Activated T-cell treated with anti-CD3 and anti-CD28 coated beads for 48 hours (primary cell): ENCODE measurements around the gene ABLIM1.

Experiments used
- DNase-seq: peaks from one replicate; pipeline ENCODE4 v3.0.0-alpha.2; 2020; ENCODE audit warnings: low read depth

ABLIM1 gene

DNA sequence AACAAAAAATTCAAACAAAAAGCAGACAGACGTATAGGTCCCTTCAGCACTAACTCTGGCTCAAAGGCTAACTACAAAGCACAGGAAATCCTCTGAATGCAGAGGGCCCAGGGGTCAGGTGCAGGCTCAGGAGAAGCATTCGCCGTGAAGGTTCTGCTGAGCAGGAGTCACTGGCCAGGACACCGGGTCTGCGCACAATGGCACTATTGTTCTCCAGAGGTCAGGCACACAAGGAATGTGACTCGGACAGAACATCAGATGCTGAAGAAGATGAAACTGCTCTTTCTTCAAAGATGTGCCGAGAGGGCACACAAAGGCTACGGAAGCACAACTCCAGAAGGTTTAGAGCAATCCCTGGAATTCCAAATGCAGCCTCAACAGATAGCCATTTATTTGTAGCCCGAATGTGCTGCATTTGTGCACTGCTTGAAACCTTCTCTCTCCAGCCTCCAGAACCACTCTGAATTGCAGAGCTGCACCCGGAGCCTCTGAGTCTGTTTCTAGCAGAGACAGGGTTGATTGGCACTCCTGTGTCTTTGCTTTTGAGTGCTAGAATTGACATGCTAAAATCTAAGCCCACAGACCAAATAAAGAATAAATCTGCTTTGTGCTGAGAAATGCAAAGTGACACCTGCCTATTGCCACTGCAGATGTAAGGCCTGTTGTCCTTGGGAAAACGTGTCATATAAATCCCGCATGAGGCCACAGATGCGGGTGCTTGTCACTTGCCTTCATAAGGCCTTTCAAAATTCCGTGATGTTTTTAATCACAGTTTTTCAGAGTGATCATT lies 168.4 kb downstream of the ABLIM1 start:
- DNase-seq, result no peak

DNA sequence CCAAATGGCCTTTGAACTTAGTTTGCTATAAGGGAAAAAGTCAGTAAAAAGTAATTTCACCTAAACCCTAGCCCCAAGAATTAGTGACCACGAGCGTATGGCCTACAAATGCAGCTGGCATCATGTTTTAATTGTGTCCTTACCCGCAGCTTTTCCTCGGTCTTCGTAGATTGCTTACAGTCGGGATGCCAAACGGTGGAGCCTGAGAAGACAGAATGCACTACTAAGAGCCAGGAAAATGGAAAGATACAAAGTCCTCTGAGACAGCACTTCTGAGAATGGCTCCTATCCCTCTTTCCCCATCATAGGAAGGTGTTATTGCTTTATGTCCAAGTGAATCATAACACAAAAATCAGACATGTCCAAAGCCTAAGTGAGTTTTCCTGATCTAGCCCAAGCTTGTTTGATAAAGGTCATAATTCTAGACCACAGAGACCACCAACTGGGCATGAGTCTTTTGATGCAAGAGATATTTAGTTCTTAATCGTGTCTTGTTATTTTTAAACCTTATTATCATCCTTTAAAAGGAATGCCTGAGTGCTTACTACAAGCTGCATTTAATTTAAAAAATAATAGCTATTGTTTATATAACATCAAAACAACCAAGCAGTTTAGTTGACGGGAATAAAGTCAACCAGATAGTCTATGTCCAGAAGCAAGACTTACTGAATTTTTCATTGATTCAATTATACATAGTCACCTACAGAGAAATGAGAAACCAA lies 170.1 kb downstream of the ABLIM1 start:
- DNase-seq, result no peak

DNA sequence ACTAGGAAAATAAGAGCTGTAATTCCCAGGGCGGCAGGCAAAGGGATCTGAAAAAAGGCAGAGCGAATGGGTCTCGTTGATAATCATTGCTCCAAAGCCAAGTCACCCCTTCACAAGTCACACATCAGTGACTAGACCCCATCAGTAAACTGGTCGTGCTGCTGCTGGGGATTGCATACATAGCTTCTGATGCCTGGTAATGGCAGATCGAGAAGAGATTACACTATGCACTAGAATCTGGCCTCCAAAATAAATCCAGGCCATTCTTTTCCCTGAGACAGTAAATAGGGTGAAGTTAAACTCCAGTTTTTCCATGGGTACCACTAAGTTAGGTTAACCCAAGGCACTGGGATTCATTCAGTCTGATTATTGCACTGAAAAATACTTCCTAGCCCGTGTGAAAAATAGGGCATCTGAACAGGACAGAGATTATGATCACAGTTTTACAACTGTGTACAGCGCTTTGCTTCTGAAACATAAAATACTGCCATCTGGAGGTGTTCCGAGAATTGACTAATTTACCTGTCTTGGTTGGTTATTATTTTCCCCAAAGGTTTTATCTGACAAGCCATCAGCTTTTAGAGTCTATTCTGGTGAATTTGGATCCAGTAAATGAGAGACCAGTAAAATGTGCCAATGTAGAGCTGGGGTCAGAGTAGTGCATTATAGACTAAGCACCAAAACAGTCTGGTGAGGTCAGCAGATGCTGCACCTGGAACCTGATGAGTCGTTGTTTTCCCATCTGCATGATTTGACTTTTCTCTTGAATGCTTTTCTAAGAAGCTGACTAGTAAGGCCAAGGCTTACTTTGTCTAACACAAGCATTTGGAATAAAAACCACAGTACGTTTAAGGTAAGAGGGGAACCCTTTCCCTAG lies 170.9 kb downstream of the ABLIM1 start:
- no peak for DNase-seq

DNA sequence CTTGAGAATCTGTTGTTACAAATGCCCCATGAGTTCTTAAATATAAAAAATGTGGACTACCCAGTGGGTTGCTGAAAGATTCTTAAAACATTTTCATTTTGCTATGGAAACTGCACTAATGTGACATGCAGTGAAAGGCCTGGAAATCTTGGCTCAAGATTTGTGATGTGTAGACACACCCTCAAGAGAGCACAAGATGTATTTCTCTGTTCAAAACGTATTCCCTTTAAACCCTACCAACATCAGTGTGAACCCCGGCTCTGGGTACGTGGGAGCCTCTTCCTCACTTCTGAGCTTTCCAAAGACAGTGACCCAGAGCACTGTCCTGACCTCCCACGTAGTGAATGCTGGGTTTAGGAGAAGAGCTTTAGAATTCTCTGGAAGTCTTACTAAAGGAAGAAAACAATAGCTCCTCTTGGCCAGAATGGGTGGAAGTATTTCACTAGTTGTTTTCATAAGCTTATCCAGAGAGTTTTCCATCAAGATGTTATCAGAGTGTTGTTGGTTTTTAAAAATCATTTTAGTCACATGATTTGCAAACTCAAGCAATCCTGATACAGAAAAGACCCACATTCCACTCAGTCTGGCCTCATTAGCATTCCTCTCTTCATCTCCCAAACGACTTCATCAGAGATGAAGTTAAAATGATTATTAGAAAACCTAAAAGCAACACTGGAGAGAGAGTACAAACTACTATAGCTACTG lies 172.2 kb downstream of the ABLIM1 start:
- DNase-seq, result no peak

DNA sequence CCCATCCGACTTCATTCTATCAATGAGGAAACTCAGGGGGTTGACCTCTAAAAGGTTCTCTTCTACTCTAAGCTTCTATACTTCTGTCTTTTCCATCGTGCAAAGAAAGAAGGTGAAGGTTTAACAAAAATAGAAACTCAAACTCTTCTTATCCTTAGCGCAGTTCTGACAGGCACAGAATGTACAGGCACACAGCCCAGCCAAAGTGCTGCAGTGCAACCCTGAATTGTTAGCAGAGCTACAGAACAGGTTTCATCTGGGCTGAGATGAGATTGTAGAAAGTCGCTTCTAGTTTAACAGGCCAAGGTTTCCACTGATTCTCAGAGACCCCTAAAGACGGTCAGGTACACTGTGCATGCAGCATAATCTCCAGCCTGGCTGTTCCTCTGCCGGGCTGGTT lies 174.5 kb downstream of the ABLIM1 start:
- DNase-seq, result no peak

DNA sequence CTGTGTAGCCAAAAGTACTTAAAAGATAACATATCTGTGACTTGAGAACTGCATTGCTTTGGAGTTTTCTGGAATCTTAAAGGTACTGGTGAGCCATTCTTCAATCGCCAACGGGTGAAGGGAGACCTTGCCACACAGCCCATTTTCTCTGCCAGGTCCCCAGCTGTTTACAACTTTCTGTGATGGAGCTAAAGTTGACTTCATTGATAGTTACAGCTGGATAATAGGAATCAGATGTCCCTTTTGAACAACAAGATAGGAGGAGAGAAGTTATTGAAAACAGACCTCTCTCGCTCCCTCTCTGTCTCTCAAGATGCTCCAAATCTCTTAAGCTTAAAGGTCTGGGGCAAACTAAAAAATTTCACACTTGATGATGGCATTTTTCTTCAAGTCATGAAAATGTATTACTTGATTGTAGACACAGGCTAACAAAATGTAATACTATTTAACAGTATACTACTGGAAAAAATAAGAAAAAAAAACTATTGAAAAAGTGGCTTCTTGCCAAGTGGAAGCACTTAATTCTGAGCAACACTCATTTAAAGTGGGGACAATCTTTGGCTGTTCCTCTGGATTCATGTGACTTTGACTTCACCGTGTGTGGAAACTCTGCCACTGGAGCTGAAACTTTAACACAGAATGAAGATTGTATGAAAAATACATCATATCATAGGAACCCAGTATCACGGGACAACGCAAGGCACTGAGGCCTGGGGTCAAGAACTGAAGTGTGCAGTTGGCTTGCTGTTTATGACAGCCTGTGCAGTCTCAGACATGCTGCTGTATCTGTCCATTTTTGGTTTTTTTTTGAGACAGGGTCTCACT lies 175.4 kb downstream of the ABLIM1 start:
- DNase-seq, result no peak

DNA sequence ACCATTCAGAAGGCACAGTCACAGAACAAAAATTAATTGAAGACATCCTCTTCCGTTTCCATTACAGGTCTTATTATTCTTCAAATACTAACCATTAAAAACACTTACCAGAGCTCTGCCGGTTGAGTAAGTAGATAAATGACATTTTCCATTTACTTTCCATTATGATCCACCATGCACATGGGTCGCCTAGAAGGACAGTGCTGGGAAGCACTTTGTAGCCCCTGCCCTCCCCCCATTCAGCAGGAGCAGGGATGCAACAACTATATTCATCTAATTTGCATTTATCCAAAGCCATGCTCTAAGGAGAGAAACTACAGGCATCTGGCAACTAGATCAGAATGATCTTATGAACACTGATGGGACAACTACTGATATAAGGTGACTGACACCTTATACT lies 177.0 kb downstream of the ABLIM1 start:
- no peak for DNase-seq

DNA sequence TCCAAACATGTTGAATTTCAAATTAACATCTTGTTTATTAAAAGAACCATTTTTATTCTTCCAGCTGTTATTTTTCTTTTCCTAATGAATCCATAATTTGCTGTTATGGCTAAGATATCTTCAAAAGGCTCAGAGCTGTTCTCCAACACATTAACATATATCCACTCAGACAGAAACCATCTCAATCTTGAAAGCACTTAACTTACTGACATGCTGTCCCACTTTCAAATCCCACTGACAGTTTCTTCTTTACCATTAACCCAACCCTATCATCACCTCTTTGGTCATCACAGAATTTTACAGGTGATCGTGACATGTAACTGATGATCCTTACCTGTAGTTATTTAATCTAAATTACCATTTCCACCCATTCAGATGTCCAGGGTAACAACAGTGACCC lies 178.2 kb downstream of the ABLIM1 start:
- DNase-seq, result no peak

DNA sequence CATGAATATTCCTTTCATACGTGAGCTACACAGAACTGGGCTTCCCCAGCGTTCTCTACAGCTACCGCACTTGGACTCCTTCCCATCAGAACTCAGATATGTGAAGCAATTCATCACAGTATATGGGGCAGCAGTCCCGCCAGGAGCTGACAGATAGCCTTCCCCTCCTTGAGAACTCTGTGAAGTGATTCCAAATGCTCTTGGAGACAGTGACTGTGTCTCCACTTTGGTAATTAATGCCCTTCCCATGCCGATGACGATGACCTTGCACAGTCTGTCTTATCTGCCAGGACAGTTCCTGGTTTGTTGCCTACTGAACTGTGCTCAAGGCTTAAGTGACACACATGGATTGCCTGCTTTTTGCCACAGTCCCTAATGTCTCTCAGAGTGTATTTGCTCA lies 178.8 kb downstream of the ABLIM1 start:
- DNase-seq, result no peak

DNA sequence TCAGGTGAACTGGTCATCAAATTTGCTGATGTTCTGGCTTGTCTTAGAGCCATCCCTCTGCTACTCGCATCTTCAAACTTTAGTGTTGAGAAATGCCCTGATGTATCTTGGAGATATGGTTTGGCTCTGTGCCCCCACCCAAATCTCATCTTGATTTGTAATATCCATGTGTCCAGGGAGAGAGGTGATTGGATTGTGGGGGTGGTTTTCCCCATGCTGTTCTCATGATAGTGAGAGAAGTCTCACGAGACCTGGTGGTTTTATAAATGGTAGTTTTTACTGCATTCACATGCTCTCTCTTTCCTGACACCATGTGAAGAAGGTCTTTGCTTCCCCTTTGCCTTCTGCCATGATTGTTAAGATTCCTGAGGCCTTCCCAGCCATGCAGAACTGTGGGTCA lies 179.8 kb downstream of the ABLIM1 start:
- no peak for DNase-seq

DNA sequence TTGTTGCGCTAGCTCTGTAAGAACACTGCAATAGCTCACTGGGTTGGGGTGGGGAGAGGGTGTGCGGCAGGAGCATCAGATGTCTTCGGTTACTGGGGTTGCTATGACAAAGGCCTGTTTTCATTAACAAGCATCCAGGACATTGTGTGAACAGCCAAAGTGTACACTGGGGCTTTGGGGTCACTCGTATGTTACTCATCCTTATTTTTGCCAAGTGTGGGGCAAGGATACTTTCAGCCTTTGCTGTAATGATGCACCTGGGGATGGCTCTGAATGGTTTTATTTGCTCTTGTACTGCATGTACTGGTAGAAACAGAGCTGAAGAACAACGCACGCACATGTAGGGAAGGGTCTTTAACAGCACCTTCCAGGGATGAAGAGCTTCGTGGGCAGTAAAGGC lies 180.8 kb downstream of the ABLIM1 start:
- DNase-seq, result no peak

DNA sequence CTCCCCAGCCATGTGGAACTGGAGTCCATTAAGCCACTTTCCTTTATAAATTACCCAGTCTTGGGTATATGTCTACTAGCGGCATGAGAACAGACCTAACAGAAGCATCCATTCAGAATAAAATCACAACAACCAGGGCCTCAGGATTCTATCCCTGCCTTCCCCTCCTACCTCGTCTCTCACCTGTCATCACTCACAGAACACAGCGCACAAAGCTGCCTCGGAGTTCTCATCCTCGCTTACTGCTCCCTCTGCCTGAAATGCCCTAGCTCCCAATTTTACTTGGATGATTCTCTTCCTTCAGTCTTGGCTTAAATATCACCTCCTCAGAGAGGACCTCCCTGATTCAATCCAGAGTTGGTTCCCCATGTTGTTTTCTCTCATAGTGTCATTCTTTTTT lies 183.1 kb downstream of the ABLIM1 start:
- no peak for DNase-seq

DNA sequence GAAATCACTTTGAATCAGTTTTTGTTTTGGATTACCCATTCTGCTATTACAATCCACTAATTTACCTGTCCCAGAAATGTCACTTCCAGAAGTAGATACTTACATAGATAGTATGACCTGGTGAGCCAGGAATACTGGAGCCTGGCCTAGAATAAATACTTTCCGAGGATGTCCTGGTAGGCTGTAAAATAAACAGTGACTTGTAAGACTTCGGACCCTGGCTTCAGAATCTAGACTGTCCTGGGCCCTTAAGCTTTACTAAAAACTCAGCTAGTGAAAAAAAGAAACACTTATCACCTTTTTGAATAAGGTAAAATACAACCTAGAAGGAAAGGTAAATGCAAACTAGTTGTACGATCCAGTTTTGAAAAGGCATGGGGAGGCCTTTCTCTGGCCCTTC lies 184.3 kb downstream of the ABLIM1 start:
- DNase-seq, result no peak

DNA sequence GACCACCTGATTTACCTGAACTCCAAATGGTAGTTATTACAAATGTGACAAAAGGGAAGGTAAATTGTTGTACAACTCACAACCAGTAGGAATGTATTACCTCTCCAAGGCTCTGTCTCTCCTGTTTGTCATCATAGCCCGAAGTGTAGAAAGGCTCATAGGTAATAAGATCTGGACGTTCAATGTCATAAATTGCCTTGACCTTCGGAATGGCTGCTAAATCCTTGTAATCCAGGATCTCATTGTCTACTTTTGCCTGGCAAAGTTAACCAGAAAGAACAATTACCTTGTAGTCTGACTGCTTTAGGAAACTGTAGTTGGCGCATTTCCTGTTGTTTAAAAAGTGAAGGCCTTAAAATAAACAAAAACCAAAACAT lies 185.2 kb downstream of the ABLIM1 start:
- DNase-seq, result no peak

DNA sequence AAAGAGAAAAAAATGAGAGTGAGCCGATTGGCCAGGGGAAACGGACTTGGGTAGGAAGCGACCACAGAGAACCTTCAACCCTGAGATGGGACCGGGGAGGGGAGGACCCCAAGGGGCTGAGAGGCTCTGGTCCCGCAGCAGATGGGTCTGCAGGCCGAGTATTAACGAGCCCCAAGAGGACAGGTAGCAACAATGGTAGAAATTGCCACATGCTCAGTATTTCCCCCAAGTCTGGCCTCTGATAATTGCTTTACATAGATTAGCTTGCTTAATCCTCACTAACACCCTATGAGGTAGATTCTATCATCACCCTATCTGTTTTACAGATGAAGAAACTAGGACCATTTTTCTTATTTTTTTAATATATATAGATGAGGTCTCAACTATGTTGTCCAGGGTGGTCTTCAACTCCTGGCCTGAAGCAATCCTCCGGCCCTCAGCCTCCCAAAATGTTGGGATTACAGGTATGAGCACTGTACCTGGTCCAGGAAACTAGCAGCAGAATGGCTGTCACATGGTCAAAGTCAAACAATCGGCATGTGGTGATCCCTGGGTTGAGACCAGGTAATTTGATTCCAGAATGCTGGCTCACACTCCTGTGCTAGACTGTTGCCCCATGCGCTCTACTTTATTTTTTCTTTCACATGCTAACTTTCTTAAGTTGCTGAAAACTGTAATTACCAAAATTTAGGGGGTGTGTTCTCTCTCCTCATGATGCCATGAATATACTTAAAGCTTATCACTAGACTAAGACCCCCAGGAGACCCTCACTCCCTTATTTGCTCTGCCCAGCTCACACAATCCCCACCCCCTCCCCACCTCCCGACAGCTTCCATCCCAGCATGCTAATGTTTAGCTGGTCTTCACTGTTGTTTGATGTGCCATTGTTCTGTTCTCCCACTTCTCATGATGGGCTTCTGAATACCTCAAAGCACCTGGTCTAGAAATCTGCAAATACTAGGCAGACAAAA lies 185.9 kb downstream of the ABLIM1 start:
- no peak for DNase-seq

DNA sequence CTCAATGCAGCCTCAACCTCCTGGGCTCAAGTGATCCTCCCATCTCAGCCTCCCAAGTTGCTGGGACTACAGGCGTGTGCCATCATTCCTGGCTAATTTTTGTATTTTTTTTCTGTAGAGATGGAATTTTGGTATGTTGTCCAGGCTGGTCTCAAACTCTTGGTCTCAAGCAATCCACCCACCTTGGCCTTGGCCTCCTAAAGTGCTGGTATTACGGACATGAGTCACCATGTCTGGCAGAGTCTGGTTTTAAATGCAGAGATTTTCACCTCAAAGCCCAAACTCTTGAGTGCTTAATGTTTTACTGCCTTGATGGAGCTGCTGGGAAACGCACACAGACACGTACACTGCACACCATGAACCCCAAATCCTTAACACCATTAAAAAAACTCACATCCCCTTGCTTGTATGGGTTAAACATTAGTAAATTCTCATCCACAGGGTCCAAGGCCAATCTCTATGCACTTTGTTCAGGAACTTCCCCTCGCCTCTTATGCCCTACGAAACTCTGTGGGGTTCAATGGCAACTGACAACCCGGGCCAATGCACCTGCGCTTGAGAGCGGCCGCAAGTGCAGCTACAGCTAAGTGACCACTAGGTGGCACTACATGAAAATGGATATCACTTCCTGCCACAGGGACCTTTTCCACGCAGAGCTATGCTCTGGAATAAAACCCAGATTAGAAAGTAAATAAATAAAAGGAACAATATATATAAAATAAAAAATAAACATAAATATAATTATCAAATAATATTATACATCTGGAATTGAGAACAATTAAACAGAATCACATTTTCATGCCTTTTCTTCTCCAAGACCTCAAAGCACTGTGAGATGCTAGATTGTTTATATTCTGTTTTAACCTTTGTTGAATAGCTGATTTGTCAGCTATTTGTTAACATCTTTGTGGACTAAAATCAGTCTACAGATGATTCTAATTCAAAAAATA lies 186.8 kb downstream of the ABLIM1 start:
- DNase-seq, result peak; percentile 46

DNA sequence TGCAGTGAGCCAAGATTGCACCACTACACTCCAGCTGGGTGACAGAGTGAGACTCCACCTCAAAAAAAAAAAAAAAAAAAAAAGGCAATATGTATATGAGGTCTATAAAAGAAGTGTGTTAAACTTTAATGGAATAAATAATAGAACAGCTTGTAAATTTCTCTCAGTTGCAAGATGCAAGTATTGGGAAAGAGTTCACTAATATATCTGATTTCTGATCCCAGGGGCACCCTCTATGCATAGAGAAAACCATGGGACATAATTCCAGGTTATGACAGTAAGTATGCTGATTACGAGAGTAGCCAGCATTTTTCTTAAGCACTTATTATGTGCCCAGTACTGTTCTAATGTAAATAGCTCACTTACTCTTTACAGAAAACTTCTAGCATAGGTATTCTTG lies 187.7 kb downstream of the ABLIM1 start:
- DNase-seq, result no peak

DNA sequence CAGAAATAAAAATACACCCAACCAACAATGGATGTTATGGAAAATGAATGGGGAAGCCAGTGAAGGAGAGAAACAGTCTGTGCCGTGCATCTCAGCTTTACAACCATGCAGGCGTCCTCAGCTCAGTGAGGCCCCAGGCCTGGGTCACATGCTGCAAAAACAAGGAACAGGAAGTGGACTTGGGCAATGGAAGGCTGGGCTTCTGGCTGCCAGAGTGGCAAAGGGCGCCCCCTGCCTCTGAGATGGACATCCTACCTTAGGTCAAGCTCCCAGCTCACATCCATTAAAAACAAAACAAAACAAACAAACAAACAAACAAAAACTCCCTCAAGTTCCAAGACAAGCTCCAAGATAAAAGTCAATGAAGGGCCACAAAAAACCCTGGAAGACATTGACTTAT lies 199.1 kb downstream of the ABLIM1 start:
- peak; percentile 16 for DNase-seq
